Mucosa of gallbladder (tissue), 1 donor: ENCODE measurements around the gene RAET1L. TPM values are rescaled to one million over a fixed set of nuclear protein-coding genes. Genes with fewer than 3 reads are reported as not detected.
"Not testable (repeated sequence)": the region's sequence is repeated elsewhere in the genome, so short reads cannot be mapped to it uniquely, and the experiment has no call there.

Experiments used
- DNase-seq: peaks from one replicate; pipeline ENCODE4 v3.0.0-alpha.2; 2020; ENCODE audit warnings: low spot score
- total RNA-seq: library from RNA; stranded (reverse); gene quantifications from one replicate; pipeline ENCODE4 v1.2.1, GENCODE V29; 2021
- donor health status: DM: no; HTN: no; CAD: no.

The RAET1L gene
- total RNA-seq, 1 donor from 2014 or later, result not detected

- no peak for DNase-seq
Measured at GRCh38 chr6:150044621-150045145, 19.4 kb upstream of the RAET1L start.

DNA sequence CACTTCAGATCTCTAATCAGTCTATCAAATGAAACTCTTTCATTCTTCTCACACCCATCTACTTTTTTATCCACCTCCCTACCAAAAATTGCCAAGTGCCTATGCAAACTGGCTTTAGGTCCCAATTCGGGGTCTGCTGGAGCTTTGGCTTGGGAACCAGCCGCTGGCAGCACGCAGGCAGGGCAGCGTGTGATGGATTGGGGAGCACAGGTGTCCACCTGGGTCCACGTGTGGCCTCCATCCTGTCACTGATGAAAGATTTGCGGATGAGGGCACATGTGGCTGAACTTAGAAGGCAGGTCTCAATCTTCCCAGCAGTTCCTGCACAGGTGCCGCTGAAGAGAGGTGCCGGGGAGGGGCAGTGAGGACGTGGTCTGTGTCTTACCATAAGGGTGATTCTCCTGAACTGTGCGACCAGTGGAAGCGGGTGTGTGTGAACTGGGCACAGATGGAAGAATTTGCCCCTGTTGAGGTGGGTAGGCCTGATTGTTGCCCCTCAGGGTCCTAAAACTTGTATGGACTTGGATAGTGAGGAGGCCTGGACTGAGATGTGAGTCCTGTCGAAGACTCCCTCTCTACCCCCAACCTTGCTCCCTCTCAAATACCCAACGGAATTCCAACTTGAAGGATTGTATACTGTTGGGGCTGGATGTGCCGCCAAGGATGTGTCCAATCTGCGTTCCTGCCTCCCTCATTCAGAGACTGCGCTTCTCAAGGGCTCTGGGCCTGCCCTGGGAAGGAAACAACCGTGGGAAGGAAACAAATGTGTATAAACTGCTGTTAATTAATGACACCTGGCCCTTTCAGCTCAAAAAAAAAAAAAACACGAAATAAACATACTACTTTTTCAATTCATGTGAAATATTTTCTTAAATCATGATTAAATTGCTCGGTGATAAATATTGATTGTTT lies 18.4 kb upstream of the RAET1L start:
- DNase-seq, result no peak

- no peak for DNase-seq
Measured at GRCh38 chr6:150043096-150043495, 17.8 kb upstream of the RAET1L start.

- no peak for DNase-seq
Measured at GRCh38 chr6:150038202-150039062, 13.1 kb upstream of the RAET1L start.

- DNase-seq, result no peak
Measured at GRCh38 chr6:150037526-150038201, 12.3 kb upstream of the RAET1L start.

- no peak for DNase-seq
Measured at GRCh38 chr6:150036081-150036480, 10.7 kb upstream of the RAET1L start.

- DNase-seq, result no peak
Measured at GRCh38 chr6:150033207-150033771, 8.0 kb upstream of the RAET1L start.

DNA sequence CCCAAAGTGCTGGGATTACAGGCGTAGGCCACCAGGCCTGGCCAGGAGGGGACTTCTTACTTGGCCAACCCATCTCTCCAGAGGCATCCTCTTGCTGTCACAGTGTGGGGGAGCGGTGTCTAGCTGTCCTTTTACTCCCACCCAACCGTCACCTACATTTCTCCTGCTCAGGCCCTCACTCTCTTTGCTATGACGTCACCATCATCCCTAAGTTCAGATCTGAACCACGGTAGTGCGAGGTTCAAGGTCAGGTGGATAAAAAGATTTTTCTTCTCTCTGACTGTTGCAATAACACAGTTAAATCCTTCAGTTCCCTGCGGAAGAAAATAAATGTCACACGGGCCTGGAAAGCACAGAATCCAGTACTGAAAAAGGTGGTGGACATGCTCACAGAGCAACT lies 7.3 kb upstream of the RAET1L start:
- no peak for DNase-seq

GRCh38 chr6:150030611-150031010 lies 5.3 kb upstream of the RAET1L start:
- no peak for DNase-seq

DNA sequence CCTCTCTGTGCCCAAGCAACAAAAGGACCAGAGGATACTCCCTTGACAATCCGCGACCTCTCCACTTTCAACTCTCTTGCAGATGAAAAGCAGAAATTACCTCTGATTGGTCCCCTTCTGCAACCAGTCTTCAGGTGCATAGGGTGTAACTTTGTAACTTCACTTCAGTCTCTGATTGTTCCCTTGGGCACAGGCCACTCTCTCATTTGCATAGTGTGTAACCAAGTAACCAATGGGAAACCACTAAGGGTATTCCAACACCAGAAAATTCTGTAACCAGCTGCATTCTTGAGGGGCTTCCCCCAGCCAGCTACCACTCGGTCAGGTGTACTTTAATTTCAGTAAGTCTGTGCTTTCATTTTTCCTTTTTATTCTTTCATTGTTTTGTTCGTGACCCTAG lies 4.4 kb upstream of the RAET1L start:
- DNase-seq, result no peak

GRCh38 chr6:150029276-150029675 lies 3.9 kb upstream of the RAET1L start:
- no peak for DNase-seq

- no peak for DNase-seq
Measured at GRCh38 chr6:150028799-150029198, 3.5 kb upstream of the RAET1L start.

DNA sequence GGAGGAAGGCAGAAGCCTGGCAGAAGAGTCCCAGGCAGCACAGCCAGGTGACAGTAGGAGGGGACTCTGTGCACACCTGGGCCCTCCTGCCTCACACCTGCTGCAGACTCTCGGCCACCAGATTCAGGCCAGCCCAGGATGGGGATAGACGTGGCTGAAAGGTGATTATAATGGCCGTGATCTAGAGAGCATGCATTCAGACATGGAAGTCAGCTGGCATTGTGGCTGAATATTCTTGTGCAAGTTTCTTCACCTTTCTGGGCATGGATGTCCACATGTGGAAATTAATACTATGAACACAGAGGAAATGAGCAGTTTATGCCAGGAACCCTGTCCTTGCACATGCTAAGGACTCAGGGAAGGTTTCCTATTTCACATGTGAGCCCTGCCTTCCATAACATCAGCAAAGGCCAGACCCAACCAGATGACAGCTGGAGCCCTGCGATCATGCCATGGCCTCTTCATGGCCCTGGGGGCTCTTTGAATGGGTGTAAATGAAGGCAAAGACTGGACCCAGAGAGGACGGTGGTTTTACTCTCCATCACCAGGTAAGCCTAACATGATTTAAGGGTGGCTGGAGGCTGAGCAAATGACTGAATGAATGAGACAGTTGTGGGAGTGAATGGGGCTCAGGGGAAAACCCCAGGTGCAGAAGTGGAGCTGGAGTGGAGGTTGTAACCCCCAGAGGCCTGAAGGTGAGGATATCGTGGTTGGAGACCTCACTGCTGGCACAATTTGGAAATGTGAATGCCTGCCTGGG lies 2.7 kb upstream of the RAET1L start:
- DNase-seq, result no peak

GRCh38 chr6:150026976-150027805 lies 1.9 kb upstream of the RAET1L start:
- no peak for DNase-seq

DNA sequence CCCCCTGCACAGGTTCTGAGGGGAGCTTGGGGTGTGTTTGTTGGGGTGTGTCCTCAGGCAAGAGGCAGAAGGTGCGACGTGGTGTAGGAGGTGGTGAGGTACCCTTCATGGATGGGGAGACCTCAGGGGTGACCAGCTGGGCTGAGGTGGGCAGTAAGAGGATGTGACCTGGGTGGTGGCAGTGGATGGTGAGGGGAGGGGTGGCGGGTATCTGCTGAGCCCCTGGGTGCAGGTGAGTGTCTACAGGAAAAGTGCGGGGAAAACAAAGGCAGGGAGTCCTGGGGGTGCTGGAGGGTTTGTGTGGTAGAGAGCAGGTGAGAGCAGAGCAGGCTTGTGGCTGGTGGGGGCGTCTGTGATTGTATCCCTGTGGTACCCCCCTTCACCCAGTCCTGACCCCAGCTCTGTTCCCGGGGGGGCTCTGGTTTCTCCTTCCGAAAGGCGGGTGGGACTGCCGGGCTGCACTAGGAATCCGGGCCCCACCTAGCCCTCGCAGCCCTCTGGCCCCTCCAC lies 631 bp downstream of the RAET1L start:
- DNase-seq, result no peak

GRCh38 chr6:150024021-150024420 lies 1.3 kb downstream of the RAET1L start:
- DNase-seq, result not testable (repeated sequence)

- DNase-seq, result not testable (repeated sequence)
Measured at GRCh38 chr6:150021870-150022269, 3.5 kb downstream of the RAET1L start.

- no peak for DNase-seq
Measured at GRCh38 chr6:150018846-150019580, 6.3 kb downstream of the RAET1L start.

DNA sequence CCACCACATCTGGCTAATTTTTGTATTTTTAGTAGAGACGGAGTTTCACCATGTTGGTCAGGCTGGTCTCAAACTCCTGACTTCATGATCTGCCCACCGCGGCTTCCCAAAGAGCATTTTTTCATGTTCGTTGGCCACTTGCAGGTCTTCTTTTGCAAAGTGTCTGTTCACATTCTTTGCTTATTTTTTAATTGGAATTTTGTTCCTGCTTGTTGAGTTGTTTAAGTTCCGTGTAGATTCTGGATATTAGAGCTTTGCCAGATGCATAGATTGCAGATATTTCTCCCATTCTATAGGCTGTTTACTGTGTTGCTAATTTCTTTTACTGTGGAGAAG lies 8.2 kb downstream of the RAET1L start:
- DNase-seq, result not testable (repeated sequence)
